HG02759 (cell line): ENCODE measurements around the gene RIMBP2.

Experiments
- ATAC-seq: cut with Tn5 transposase; IDR thresholded peaks from one replicate; pipeline ENCODE4 v1.9.1; 2021; ENCODE audit warnings: mild to moderate bottlenecking, moderate library complexity; ENCODE audit not compliant: unreplicated experiment

Gene RIMBP2

DNA sequence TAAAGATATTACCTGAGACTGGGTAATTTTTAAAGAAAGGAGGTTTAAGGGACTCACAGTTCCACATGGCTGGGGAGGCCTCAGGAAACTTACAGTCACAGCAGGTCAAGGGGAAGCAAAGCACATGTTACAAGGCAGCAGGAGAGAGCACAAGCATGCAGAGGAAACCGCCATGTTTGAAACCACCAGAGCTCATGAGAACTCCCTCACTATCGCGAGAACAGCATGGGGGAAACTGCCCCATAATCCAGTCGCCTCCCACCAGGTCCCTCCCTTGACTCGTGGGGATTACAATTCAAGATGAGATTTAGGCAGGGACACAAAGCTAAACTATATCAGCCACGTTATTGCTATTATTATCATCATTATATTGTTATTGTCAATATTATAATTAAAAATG, 138.7 kb downstream of the RIMBP2 start:
- ATAC-seq: no peak

- ATAC-seq: no peak
Observed at GRCh38 chr12:130576371-130576816, 139.7 kb downstream of the RIMBP2 start.

DNA sequence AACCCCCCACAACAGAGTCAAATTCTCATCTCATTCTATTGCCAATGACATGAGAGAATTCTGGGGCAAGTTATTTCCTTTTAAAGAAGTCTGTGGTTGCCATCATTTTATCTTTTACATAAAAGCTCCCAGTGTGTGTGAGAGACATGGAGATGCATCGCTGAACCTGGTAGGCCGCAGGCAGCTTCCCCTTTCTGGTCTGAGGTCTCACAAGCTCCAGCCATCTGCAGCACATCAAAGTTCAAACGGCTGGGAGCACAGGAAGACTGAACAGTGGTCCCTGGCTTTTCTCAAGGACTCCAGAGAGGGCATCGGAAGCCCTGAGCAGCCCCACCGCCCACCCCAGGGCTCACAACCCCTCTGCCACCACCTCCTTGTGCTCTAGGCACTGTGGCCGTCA, 141.7 kb downstream of the RIMBP2 start:
- no peak for ATAC-seq

DNA sequence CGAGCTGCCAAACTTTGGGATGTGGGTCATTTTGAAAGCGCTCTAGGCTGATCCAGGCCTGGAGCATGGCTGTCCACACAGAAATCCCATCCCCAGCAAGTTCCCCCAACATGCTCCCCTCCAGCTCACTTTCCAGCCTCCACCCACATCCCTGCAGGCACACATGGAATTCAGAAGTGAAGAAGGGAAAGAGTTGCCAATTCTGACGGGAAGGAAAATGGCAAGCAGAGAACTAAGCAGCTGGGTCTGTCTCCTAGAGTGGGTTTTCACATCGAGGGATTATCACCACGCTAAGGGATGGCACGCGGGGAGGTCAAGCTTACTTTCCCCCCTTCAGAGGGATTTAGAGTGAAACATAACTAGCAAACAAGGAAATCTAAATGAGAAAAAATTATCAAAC, 142.3 kb downstream of the RIMBP2 start:
- ATAC-seq: no peak

DNA sequence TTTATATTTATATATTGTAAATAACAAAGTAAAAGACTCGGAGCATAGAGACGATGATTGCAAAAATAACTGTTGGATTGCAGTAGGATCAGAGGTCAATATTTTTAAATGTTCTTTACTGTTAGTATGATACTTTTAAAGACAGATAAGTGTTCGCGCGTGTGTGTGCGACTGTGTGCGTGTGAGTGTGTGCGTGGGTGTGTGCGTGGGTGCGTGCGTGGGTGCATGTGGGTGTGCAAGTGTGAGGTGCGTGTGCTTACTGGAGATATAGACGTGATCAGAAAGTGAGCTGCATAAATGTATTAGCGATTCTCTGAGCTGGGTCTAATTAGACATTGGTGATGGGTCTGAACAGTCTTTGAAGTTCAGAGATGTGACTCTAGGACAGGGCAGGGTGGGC, 142.9 kb downstream of the RIMBP2 start:
- no peak for ATAC-seq

DNA sequence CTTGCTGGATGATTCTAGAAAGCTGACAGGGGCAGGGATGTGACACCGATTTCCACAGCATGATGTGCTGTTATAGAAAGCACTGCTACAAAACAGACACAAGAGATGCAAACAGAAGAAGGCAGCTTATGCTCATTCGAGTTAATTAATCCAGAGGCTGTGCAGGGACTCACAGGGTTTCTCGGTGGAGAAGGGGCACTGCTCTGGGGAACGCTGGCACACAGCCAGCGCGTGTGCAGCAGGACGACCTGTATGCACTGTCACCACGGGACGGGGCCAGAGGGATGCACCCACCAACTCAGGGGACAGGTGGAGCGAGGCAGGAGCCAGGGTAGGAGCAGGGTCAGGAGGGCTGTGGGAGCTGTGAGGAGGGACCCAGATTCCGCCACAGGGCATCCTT, 143.5 kb downstream of the RIMBP2 start:
- ATAC-seq: no peak

DNA sequence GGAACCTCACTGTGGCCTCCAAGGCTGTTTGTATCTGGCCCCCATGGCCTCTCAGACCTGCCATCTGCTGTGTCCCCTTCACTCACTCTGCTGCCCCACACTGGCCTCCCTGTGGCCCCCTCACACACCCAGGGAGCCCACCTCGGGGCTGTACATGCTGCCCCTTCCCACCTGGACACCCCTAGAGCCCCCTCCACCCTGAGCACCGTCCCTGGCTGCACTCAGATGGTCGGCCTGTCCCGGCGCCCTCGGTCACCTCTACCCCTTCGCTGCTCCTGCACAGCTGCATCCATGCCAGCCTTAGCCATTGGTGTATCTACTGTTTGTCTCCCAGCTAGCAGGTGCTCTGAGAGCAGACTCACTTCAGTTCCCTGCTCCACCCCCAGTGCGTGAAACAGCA, 144.4 kb downstream of the RIMBP2 start:
- no peak for ATAC-seq

DNA sequence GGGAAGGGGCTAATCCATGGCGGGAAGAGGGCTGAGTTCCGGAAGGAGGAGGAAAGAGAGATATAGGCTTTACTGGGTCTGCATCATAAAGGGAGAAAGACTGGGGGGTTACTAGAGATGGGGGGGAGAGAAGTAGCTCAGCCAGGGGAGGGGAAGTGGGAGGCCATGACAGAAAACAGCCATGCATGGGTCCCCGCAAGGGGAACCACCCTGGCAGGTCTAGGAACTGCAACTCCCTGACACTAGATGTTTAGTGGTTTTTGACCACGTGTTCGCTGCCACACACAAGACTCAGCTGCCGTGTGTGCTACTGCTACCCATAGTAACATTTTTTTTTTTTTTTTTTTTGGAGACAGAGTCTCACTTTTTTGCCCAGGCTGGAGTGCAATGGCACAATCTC, 145.0 kb downstream of the RIMBP2 start:
- no peak for ATAC-seq

GRCh38 chr12:130569521-130569920, 146.6 kb downstream of the RIMBP2 start:
- no peak for ATAC-seq

GRCh38 chr12:130568501-130568900, 147.6 kb downstream of the RIMBP2 start:
- no peak for ATAC-seq

DNA sequence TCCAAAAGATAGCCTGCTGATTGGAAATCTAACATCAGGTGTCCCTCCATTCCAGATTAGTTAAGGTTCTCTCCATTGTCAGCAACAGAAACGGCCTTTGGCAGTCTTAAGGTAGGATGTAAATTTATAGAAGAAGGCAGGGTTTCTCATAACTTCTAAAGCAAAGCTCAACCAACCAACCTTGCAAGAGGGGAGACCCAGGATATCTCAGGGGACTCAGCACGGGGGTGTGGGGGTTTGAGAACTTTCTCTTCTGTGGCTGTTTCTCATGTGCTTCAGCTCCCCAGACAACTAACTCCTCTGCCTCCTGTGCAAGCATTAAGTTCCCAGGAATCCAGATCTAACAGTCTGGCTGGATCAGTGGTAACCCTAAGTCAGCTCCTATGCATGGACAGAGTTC, 148.1 kb downstream of the RIMBP2 start:
- no peak for ATAC-seq

- no peak for ATAC-seq
Observed at GRCh38 chr12:130566446-130567155, 149.5 kb downstream of the RIMBP2 start.

- ATAC-seq: no peak
Observed at GRCh38 chr12:130565189-130565588, 150.9 kb downstream of the RIMBP2 start.

- ATAC-seq: no peak
Observed at GRCh38 chr12:130563323-130563722, 152.8 kb downstream of the RIMBP2 start.

GRCh38 chr12:130562716-130563115, 153.4 kb downstream of the RIMBP2 start:
- no peak for ATAC-seq

DNA sequence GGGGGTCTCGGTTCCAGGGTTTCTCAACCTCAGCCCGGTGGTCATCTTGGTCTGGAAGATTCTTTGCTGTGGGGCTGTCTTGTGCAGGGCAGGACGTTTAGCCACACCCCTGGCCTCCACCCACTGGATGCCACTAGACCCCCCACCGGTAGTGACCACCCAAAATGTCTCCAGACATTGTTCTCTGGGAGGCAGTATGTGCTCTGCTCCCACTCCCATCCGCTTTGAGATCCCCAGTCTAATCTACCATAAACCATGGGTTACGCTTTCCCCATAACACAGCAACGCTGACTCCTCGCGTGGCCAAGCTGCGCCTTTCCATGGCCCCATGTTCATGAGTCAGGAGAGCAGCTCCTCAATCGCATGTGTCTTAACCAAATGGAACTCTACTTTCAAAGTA, 155.8 kb downstream of the RIMBP2 start:
- ATAC-seq: no peak

- no peak for ATAC-seq
Observed at GRCh38 chr12:130559806-130560205, 156.3 kb downstream of the RIMBP2 start.

DNA sequence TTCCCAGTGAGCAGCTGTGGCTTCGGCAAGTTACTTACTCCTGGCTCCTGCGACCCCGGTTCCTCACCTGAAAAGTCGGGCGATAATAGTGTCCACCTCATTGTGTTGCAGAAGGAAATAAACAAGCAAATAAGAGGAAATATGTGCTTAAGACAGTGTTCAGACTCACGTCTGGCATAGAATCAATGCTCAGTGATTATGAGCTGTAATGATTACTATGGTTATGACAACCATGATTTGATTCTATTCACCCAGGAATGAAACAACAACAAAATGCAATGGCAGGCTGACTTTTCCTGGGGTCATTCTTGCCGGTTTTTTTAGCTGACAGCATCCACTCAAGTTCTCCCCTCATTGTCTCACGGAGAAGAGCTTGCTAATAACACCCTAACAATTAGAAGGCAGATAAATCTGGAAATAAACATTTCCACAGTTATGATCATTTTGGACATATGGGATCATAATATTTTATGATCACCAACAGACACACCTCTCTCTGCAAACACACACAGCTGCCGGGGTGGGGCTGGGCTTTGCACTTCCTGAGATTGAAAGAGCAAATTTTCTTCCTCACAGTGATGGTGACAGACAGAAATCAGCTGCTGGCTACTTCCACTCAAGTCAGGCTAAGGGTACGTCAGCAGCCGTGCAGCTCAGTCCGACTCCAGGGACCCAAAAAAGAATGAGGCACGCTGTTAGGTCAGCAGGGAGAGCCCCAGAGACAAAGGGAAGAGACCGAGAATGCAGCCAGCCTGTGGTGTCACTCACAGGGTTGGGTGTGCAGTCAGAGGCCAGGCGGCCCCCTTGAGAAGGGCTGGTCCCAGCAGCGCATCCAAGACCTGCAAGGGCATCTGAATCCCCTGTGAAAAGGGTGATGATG, 158.0 kb downstream of the RIMBP2 start:
- ATAC-seq: no peak

GRCh38 chr12:130557201-130557600, 158.9 kb downstream of the RIMBP2 start:
- no peak for ATAC-seq

GRCh38 chr12:130556486-130557055, 159.5 kb downstream of the RIMBP2 start:
- ATAC-seq: no peak

DNA sequence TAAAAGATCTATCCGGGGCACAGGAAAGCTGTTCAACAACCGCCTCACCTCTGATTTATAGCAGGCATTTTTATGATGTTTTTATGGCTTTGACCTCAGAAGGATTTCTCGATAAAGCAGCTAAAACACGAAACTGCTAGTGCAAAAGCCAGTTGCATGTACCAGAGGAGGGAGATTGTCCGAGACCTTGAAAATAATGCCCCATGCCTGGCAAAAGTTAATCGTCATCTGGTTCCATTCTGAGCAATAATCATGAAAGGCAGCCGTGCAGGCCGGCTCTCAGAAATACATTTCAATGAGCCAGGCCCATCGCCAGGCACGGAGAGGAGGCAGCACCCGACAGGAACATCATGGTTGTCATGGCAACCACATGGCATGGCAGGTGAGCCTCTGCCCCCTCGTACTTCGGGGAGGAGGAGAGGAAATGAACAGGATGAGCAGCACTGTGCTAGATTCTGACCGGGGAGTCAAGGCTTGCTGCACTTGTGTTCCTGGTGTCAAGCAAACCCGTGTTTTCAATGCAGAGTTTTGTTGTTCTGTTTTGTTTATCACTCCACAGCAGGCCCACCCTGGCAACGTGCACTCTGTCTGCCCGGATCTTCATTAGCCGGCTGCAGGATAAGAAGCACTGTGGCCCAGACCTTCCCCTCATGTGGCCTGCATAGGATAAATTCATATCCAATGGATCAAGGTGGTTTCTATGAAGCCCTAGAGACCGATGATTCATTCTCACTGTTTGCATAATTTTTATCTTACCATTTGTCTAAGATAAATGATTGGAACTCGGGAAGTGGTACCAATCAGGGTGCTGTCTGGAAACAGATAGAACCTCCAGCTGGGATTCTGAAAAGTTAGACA, 160.2 kb downstream of the RIMBP2 start:
- ATAC-seq: no peak
